Astrocyte (in vitro differentiated cells and primary cell): Measurements from ENCODE around the gene CLCN7.

ENCODE experiments used
- EZH2 ChIP-seq: IDR thresholded peaks from 2 replicates; pipeline ENCODE4 v1.6.1; 2012; ENCODE audit warnings: mild to moderate bottlenecking, low read length, inconsistent platforms; ENCODE audit not compliant: insufficient read depth
- TF ChIP-seq, protein P1 (sequence below): IDR thresholded peaks from 2 replicates; pipeline ENCODE4 v1.5.1; 2011; ENCODE audit warnings: low read depth, mild to moderate bottlenecking, inconsistent platforms, low read length, moderate library complexity; ENCODE audit not compliant: insufficient read depth

- no peak for TF ChIP-seq EZH2
- TF ChIP-seq, protein P1, sequence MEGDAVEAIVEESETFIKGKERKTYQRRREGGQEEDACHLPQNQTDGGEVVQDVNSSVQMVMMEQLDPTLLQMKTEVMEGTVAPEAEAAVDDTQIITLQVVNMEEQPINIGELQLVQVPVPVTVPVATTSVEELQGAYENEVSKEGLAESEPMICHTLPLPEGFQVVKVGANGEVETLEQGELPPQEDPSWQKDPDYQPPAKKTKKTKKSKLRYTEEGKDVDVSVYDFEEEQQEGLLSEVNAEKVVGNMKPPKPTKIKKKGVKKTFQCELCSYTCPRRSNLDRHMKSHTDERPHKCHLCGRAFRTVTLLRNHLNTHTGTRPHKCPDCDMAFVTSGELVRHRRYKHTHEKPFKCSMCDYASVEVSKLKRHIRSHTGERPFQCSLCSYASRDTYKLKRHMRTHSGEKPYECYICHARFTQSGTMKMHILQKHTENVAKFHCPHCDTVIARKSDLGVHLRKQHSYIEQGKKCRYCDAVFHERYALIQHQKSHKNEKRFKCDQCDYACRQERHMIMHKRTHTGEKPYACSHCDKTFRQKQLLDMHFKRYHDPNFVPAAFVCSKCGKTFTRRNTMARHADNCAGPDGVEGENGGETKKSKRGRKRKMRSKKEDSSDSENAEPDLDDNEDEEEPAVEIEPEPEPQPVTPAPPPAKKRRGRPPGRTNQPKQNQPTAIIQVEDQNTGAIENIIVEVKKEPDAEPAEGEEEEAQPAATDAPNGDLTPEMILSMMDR, result no peak
Measured at GRCh38 chr16:1445518-1446203, 29.2 kb downstream of the CLCN7 start.
